Activated T-cell treated with anti-CD3 and anti-CD28 coated beads for 24 hours (primary cell): Measurements from ENCODE around the gene FOXO4.
A peak's percentile ranks its signal among the peaks of the same experiment; 100 is the strongest.
"Not testable (repeated sequence)": the region's sequence is repeated elsewhere in the genome, so short reads cannot be mapped to it uniquely, and the experiment has no call there.

Experiments
- DNase-seq: peaks from one replicate; pipeline ENCODE4 v3.0.0-alpha.2; 2020; ENCODE audit warnings: low read depth

The FOXO4 gene, protein sequence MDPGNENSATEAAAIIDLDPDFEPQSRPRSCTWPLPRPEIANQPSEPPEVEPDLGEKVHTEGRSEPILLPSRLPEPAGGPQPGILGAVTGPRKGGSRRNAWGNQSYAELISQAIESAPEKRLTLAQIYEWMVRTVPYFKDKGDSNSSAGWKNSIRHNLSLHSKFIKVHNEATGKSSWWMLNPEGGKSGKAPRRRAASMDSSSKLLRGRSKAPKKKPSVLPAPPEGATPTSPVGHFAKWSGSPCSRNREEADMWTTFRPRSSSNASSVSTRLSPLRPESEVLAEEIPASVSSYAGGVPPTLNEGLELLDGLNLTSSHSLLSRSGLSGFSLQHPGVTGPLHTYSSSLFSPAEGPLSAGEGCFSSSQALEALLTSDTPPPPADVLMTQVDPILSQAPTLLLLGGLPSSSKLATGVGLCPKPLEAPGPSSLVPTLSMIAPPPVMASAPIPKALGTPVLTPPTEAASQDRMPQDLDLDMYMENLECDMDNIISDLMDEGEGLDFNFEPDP

DNA sequence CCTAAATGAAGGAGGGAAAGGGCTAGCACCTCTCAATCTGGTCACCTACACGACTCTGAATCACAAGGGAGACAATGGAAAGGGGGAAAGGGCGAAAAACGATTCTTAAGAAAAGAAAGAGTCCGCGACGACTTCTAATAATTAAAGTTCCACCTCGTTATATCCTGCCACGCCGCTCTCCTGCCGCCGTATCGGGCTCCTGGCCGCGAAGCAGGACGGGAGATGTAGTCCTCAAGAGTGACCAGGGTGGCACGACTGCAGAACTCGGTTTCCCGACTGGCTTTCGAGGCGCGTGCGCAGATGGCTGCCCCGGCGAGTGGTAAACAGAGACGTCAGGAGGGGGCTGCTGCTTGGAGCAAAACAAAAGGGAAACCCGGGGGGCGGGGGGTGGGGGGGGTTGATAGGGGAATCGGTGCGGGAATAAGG, at the start of gene FOXO4:
TSS of gene FOXO4 (plus strand) at position 297 of the 426 bp plus-strand sequence. CDS start 678 bp downstream, outside the sequence.
- peak; percentile 81 for DNase-seq

DNA sequence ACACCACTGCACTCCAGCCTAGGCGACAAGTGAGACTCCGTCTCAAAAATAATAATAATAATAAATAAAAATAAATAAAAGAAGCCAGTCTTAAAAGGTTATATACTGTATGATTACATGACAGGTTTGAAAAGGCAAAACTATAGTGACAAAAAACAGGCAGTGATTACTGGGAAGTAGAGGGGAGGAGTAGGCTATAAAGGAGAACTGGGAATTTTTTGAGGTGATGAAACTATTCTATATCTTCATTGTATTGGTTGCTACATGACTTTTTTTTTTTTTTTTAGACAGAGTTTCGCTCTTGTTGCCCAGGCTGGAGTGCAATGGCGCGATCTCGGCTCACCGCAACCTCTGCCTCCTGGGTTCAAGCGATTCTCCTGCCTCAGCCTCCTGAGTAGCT, 47.8 kb upstream of the FOXO4 start:
- not testable (repeated sequence) for DNase-seq

DNA sequence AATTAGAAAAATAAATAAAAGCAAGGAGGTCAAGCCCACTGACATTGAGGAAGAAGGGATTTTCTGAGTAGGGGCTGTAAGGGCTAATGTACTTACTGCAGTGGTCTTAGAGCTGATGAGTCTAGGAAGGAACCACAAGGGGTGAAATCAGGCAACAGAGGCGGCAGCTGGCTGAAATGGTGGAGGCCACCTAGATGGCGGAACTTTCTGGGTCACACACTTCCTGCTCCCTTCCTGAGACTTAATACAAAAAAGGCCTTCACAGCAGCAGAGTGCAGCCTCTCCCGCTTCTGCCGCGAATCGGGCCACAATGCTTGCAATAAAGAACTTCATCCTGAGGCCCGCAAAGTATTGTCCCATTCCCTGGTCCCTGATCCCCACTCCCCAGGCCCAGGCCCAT, 42.9 kb upstream of the FOXO4 start:
- DNase-seq, result no peak

DNA sequence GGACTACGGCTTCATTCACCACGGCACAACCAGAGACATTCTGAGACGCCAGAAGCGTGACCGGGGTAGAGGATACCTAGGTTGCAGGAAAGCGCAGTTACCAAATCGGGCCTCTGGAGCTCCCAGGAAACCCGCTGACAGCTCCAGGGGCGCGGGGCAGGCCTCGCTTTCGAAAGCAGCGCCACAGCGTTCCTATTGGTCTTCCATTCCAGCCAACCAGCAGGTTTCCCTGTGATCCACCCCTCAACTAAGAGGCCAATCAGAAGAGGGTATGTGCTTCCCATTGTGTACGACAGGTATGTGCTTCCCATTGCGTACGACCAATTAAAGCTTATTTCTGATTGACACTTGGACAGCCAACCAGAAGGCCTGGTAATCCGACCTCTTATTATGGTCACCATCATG, 42.4 kb upstream of the FOXO4 start:
- DNase-seq, result no peak

DNA sequence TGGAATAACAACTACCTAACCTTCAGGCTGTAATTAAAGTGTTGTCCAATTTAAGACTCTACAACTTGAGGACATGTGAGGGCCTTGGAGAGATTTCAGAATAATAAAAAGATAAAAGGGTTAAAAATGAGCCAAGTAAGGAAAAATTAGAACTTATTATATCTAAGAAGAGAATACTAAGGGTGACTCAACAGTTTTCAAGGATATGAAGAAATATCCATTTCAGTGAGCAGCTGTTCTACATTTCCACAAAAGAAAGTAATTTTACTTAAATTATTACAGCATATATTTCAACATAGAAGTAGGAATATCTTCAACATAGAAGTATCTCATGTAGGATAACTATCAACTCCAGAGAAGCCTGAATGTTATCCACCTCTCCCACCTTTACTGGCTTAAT, 38.8 kb upstream of the FOXO4 start:
- no peak for DNase-seq

DNA sequence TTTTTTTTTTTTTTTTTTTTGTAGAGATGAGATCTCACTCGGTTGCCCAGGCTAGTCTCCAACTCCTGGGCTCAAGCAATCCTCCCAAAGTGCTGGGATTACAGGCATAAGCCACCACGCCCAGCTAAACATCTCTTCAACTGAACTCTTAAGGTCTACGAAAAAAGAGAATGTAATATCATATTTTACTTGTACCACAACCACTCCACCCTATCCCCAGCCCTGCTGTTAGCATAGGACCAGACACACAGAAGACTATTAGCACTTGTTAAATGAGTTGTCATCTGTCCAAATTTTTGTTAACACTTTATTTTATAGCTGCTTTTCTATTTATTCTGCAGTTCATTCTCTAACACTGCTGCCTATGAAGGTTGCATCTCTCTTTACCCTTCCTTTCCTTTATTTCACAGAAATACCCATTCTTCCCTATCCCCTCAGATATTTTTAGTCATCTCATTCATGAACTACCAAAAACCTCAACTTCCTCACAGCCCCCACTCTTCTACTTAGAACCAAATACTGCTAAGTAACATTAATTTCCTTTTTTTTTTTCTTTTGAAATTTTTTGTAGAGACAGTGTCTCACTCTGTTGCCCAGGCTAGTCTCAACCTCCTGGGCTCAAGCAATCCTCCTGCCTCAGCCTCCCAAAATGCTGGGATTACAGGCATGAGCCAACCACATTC, 37.7 kb upstream of the FOXO4 start:
- DNase-seq, result no peak

DNA sequence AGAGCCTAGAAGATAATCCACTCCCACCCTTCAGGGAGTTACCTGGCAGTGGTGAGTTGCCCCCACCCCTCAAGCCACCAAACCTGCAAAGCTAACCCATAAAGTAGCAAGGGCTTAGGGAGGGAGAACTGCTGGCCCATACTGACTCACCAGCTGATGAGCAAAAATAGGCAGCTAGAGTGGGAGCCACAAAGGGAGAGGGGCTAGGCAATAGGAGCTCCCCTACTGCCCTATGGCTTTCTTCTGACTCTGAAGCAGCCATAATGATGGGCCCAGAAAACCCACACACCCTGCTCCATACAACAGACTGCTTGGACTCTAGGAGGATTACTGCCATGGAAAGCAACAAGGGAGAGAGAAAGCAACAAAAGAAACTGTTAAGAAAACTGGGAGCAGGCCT, 35.5 kb upstream of the FOXO4 start:
- no peak for DNase-seq

DNA sequence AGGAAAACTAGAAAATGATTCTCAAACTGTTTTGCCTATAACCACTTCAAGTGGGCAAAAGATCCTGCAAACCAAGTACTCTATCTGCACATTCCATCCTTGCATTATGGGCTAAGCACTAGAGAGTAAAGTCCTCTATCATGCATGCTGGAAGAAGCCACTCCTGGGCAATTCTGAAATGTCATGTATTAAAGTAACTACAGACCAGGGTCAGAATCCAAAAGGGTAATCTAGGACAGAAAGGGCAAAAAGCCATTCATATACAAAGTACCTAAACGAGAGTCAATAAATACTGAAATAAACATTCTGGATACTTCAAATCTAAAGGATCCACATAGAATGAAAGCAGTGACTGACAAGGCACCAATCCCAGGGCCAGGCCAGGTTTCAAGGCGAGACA, 28.6 kb upstream of the FOXO4 start:
- no peak for DNase-seq

DNA sequence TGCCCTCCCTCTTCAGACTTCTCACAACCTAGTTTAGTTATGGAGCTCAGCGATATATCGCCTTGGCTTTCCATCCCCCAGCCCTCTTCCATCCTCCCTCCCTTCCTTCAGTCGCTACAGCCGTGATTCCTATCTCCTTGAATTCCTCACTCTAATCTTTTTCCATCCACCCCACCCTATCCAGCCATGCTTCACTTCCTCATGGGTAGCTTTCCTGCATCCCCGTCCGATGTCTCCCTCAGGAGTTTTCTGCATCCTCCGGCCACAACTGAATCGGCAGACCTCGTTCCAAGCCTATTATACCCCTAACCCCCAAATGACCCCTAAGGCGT, 28.0 kb upstream of the FOXO4 start:
- DNase-seq, result no peak

DNA sequence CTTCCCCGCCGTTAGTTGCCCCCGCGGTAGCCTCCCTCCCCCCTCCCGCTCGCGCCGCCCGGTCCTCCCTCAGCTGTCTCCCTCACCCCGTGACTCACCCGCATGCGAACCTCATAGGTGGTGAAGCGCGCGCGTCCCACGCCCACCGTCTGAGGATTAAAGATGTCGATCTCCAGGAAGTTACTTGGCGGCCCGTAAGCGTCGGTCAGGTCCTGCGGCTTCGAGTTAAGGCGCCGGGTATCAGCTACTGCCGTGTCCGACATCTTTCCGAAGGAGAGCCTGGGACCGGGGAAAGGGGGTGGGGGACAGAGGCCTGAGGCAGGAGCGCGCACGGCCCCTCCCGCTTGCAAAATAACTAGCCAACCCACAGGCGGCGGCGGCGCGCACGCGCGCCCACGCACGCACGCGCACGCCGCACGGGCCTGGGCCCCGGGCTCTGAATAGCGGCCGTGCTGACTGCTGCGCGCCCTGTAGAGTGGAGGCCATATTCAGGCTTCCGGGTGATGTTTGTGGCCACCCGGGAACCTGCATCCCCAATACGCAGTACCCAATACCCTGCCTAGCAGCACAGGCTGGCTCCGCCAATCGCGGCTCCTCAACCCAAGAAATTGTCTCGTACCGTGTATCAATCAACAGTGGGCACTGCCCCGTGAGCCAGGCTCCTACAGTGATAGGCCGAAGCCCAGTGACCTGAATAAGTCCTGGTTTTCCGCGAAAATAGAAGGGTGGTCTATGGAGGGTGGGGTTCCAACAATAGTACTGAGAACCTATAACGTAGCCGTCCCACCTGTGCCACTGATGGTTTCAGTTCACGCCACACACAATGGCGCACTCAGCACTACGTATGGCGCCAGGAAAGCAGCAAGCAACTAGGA, 27.4 kb upstream of the FOXO4 start, which contains the start of gene SNX12:
TSS of gene SNX12 (minus strand) at position 291 of the 875 bp plus-strand sequence. CDS start at position 263, 28 bp downstream.
- peak; percentile 78 for DNase-seq

DNA sequence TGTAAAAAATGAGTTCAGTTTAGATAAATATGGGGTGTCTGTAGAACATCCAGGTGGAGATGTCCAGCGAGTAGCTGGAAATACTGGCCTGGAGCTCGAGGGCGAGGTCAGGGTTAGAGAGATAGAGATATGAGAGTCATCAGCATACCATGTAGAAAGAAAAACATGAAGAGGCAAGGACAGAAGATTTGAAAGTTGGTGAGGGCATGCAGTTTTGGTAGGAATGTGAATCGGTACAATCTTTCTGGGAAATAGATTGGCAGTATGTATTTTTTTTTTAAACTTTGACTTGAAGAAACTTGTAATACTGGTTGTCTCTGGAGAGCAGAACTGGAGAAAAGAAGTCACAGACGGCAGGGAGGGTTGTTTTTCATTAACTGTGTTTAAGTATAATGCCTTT, 25.1 kb upstream of the FOXO4 start:
- DNase-seq, result no peak

DNA sequence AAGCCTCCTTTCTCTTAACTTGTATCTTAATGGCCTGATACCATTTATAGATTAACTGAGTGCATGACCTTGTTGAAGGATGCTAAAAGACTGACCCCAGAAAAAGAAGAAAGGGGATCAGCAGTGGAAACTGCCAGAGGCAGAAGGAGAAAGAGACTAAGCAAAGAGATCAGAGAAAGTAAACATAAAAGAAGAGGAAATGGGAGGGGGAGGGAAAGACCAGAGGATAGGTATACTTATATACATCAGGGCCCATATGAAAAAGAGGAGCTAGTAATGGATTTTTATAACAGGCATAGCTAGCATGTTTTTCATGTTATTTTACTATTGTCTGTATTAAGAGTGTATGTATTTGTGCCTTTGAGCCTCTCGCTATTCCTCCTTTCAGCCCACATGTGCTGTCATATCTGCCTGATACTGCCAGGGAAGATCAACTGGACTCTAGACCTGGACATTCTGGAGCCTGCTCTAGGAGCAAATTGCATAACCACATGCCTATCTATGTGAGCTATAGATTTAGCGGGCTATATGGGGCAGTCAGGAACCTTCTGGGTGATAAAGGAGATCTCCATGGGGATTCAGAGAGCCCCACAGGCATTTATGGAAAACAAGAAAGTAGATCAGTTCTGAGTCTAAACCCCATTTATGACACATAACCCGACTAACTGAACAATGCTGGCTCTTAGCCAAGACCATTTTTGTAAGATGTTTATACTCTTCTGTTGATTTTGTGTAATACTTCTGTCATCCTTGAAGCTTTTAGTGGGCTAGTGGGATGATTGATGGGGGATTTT, 14.1 kb upstream of the FOXO4 start:
- no peak for DNase-seq

DNA sequence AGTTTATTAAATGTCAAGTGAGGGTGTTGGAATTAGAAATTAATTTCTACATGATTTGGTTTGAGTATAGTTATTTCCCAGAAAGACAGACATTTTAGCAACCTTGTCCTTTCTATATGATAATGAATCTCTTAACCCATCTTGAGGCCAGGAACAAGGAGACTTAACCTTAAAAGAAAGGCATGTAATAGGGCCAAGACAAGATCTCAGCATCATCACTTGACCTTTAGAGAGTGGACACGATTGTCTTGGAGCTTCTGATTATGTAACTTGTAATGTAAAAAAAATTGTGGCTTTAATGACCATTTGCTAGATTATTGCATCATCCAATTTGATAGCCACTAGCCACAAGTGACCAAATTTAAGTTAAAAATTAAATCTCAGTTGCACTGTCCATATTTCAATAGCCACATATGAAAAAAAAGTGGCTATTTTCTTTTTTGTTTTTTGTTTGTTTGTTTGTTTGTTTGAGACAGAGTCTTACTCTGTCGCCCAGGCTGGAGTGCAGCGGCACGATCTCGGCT, 13.5 kb upstream of the FOXO4 start:
- no peak for DNase-seq

DNA sequence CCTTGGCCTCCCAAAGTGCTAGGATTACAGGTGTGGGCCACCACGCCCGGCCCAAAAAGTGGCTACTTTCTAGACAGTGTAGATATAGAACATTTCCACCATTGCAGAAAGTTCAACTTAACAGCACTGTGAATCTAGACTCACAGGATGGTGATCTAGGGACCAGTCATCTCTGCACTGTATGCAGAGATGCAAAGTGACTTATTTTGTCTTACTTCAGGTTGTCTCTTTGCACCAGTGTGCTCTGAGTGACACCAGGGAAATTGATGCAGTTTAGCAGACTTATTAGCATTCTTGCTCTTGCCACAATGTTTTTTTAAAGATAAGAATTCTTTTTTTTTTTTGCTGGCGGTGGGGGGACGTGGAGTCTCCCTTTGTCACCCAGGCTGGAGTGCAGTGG, 12.8 kb upstream of the FOXO4 start:
- no peak for DNase-seq

DNA sequence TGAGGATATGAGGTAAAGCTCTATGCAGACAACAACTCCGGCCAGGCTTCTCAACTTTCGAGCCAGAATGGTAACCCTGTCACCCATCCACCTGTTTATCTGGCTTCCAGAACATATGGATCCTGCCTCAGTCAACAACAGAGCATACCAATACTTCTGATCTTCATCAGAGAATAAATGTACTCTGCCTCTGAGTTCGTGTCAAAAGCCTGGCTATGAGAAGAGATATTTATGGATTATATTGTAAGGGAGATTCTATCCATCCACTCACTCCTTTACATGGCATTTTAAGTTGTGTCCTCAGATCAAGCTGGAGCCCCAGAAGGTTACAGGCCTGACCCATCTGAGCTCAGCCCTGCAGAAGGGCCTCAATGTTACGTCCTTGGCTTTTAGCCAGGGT, 9.8 kb upstream of the FOXO4 start:
- DNase-seq, result no peak

DNA sequence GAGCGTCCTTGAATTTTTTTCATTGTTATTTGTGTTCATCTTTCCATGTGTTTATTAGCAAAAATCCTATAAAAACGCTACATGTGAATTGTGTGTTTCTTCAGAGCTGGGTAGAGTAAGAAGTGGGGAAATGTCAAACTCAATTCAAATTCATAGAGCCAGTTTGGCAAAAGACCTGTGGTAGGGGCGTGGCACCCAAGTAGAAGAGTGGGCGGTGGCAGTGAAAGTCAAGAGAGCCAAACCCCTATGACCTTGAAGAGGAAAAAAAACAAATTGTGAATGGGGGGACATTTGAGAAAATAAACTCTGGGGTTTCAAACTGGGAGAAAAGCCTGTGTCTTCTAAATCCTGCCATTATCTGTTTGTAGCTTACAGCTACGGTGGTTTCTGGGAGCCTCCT, 4.4 kb upstream of the FOXO4 start:
- DNase-seq, result no peak

DNA sequence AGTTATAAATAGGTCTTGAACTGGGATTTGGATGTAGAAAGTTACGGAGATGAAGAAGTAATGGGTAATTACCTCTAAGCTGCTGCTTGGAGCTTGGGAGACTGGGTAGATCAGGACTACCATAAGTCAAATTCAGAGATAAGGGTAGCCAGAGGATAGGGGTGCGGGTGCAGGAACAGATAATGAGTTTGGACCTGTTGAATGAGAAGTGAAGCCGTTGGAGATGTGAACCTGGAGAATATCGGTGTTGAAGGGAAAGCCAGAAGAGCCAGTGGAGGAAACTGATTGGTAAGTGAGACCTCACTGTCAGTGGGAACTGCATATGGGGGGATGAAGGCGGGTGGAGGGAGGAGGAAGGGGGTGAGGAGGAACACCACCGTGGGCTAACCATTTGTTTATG, 618 bp upstream of the FOXO4 start:
- DNase-seq, result no peak

DNA sequence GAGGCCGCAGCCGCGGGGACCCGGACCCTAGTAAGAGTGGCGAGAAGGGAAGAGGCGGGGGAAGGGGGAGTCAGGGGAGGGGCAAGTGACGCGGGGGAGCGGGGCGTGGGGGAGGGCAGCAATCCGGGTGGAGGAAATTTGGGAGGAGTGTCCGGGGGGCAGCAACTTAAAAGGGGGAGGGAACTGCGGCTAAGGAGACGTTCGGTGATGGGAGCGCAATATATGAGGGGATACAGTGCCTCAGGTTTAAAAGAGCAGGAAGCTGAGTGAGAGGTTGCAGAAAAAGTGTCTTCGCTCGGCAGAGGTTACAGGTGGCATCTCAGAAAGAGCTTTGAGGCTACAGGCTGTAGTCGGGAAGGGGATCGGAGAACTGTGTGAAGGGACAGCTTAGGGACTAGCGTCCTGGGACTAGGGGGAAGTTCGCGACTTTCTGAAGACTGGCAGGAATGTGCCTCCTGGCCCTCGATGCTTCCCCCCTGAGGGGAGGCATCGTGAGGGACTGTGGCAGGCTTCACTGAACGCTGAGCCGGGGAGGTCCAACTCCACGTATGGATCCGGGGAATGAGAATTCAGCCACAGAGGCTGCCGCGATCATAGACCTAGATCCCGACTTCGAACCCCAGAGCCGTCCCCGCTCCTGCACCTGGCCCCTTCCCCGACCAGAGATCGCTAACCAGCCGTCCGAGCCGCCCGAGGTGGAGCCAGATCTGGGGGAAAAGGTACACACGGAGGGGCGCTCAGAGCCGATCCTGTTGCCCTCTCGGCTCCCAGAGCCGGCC, 519 bp downstream of the FOXO4 start:
- peak; percentile 42 for DNase-seq

DNA sequence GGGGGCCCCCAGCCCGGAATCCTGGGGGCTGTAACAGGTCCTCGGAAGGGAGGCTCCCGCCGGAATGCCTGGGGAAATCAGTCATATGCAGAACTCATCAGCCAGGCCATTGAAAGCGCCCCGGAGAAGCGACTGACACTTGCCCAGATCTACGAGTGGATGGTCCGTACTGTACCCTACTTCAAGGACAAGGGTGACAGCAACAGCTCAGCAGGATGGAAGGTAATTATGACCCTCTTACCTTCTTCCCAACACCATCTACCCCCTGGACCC, 1.0 kb downstream of the FOXO4 start:
- no peak for DNase-seq

DNA sequence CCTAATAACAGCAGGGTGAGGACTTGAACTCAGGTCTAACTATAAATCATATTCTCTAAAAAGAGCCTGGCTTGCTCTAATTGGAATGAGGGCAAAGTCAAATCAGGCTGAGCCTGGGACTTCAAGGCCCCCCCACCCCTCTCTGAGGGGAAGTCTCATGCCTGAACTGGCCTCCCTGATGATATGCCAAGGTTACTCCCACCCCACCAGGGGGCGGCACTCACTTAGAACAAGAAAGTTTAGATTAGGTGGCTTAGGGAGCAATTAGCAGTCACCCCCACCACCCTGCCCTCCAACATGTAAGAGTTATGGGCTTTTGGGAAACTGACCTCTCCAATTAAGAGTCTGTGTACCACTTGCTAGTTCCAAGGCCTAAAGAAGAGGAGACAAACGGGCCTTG, 2.7 kb downstream of the FOXO4 start:
- DNase-seq, result peak; percentile 58
